Astrocyte (in vitro differentiated cells and primary cell): ENCODE measurements around the gene PRKCE. TPM values are rescaled to one million over a fixed set of nuclear protein-coding genes. Genes with fewer than 3 reads are reported as not detected.
A peak's percentile ranks its signal among the peaks of the same experiment; 100 is the strongest.

Source experiments
- DNase-seq: peaks from one replicate; pipeline ENCODE4 v3.0.0-alpha.2; 2010; ENCODE audit warnings: low read depth
- FAIRE-seq: peaks from 2 replicates; lab custom pipeline; 2011; peaks lifted over from hg19 to GRCh38; lab: Jason Lieb, UNC
- H2AFZ ChIP-seq: 2 replicates; pipeline ENCODE4 v1.6.0; 2012; ENCODE audit warnings: low read depth, low read length, inconsistent platforms
- H3K27ac ChIP-seq: 2 replicates; pipeline ENCODE4 v1.5.1; 2011; ENCODE audit warnings: low read depth, low read length, inconsistent platforms
- H3K27me3 ChIP-seq: 2 replicates; pipeline ENCODE4 v1.6.0; 2011; ENCODE audit warnings: low read length, inconsistent platforms; ENCODE audit not compliant: insufficient read depth
- H3K36me3 ChIP-seq: 2 replicates; pipeline ENCODE4 v1.5.1; 2011; ENCODE audit warnings: low read length, inconsistent platforms; ENCODE audit not compliant: insufficient read depth
- H3K4me1 ChIP-seq: 2 replicates; pipeline ENCODE4 v1.5.1; 2011; ENCODE audit warnings: low read length, inconsistent platforms; ENCODE audit not compliant: insufficient read depth
- H3K4me2 ChIP-seq: 2 replicates; pipeline ENCODE4 v1.6.0; 2012; ENCODE audit warnings: low read length, inconsistent platforms
- H3K4me3 ChIP-seq: 2 replicates; pipeline ENCODE4 v1.5.1; 2011; ENCODE audit warnings: low read depth, mild to moderate bottlenecking, low read length, inconsistent platforms; ENCODE audit not compliant: insufficient read depth
- H3K79me2 ChIP-seq: 2 replicates; pipeline ENCODE4 v1.6.0; 2012; ENCODE audit warnings: mild to moderate bottlenecking, low read length, inconsistent platforms; ENCODE audit not compliant: insufficient read depth
- H3K9ac ChIP-seq: 2 replicates; pipeline ENCODE4 v1.6.0; 2012; ENCODE audit warnings: mild to moderate bottlenecking, low read length, inconsistent platforms
- H3K9me3 ChIP-seq: 2 replicates; pipeline ENCODE4 v1.5.1; 2012; ENCODE audit warnings: low read depth, mild to moderate bottlenecking, low read length, inconsistent platforms; ENCODE audit not compliant: insufficient read depth
- H4K20me1 ChIP-seq: 2 replicates; pipeline ENCODE4 v1.6.0; 2012; ENCODE audit warnings: low read length, inconsistent platforms; ENCODE audit not compliant: insufficient read depth
- H3K27ac Mint-ChIP-seq: one replicate; pipeline ENCODE4 v1.8.0; 2021; ENCODE audit warnings: mild to moderate bottlenecking, mixed read lengths; ENCODE audit not compliant: unreplicated experiment
- H3K27me3 Mint-ChIP-seq: one replicate; pipeline ENCODE4 v1.8.0; 2021; ENCODE audit warnings: low read depth, mixed read lengths; ENCODE audit not compliant: unreplicated experiment
- H3K36me3 Mint-ChIP-seq: one replicate; pipeline ENCODE4 v1.8.0; 2021; ENCODE audit warnings: low read depth, mixed read lengths; ENCODE audit not compliant: unreplicated experiment
- H3K4me1 Mint-ChIP-seq: one replicate; pipeline ENCODE4 v1.8.0; 2021; ENCODE audit warnings: low read depth, mixed read lengths; ENCODE audit not compliant: unreplicated experiment
- H3K4me3 Mint-ChIP-seq: one replicate; pipeline ENCODE4 v1.8.0; 2021; ENCODE audit warnings: mild to moderate bottlenecking, moderate library complexity, mixed read lengths; ENCODE audit not compliant: unreplicated experiment
- H3K9me3 Mint-ChIP-seq: one replicate; pipeline ENCODE4 v1.8.0; 2021; ENCODE audit warnings: mild to moderate bottlenecking, mixed read lengths; ENCODE audit not compliant: unreplicated experiment
- EZH2 ChIP-seq: IDR thresholded peaks from 2 replicates; pipeline ENCODE4 v1.6.1; 2012; ENCODE audit warnings: mild to moderate bottlenecking, low read length, inconsistent platforms; ENCODE audit not compliant: insufficient read depth
- total RNA-seq: library from RNA; stranded (reverse); gene quantifications from 2 replicates; pipeline ENCODE4 v1.2.1, GENCODE V29; 2021
- TF ChIP-seq, protein P1 (sequence below): IDR thresholded peaks from 2 replicates; pipeline ENCODE4 v1.5.1; 2011; ENCODE audit warnings: low read depth, mild to moderate bottlenecking, inconsistent platforms, low read length, moderate library complexity; ENCODE audit not compliant: insufficient read depth

The PRKCE gene
- total RNA-seq, 1 donor from 2014 or later = 12.8 TPM

DNA sequence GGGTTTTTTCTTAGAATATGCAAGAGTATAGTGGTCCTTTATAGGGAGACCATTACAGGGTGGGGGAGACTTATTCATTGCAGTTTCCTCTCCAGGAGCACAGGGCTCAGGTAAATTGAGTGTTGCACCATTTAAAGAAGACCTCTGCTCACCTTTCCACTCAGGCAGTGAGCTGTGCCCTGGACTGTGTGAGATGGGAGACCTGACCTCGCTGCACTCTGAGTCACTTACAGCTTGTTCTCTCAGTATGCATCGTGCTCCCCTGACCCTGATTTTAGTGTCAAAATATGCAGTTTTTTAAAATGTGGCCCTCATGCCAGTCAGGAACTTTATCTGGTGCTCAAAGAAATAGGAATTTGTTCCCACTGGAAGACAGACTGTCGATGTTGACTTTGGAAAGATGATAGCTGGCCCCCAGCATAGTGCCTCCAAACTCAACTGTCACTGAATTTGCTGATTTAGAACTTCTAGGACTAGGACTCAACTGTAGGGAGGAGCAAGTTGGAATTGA, 499.0 kb downstream of the PRKCE start:
- FAIRE-seq (no peak), DNase-seq (no peak)
- Histone ChIP-seq H4K20me1 (no peaks in the 10 kb centered on the region), H3K36me3 (no peaks in the 10 kb centered on the region), H3K4me2 (peak overlapping the region; percentile 48), H3K4me1 (peaks cover 7% of the 10 kb centered on the region), H3K79me2 (no peaks in the 10 kb centered on the region), H3K9me3 (no peaks in the 10 kb centered on the region), H2AFZ (no peak overlapping the region), H3K27me3 (no peaks in the 10 kb centered on the region), H3K4me3 (no peak overlapping the region), H3K9ac (no peak overlapping the region), H3K27ac (no peak overlapping the region)
- no peak for TF ChIP-seq EZH2
- TF ChIP-seq, protein P1, sequence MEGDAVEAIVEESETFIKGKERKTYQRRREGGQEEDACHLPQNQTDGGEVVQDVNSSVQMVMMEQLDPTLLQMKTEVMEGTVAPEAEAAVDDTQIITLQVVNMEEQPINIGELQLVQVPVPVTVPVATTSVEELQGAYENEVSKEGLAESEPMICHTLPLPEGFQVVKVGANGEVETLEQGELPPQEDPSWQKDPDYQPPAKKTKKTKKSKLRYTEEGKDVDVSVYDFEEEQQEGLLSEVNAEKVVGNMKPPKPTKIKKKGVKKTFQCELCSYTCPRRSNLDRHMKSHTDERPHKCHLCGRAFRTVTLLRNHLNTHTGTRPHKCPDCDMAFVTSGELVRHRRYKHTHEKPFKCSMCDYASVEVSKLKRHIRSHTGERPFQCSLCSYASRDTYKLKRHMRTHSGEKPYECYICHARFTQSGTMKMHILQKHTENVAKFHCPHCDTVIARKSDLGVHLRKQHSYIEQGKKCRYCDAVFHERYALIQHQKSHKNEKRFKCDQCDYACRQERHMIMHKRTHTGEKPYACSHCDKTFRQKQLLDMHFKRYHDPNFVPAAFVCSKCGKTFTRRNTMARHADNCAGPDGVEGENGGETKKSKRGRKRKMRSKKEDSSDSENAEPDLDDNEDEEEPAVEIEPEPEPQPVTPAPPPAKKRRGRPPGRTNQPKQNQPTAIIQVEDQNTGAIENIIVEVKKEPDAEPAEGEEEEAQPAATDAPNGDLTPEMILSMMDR = no peak
- peaks cover 22% of the 10 kb centered on the region for H3K36me3 Mint-ChIP-seq
- H3K27me3 Mint-ChIP-seq = peaks cover 6% of the 10 kb centered on the region
- H3K27ac Mint-ChIP-seq = peak overlapping the region; percentile 89
- H3K4me1 Mint-ChIP-seq = peaks cover 21% of the 10 kb centered on the region
- no peak overlapping the region for H3K4me3 Mint-ChIP-seq
- peaks cover 3% of the 10 kb centered on the region for H3K9me3 Mint-ChIP-seq

DNA sequence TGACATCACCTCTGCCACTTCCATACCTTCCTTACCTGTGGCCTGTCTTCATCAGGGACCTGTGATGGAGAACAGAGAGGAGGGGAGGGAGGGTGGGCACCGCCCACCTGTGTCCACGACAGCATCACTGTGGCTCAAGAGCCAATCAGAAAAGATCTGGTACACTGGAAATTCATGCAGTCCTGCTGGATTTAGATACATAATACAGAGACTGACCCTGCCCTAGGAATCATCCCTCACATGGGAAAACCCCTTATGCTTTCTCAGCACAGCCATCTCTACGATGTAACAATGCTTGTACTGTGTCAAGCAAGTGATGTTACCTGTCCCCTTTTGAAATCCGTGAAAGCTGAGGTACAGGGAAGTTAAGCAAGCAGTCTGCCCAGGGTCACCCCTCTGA, 500.1 kb downstream of the PRKCE start:
- Histone ChIP-seq H2AFZ (no peak overlapping the region), H3K27ac (peak overlapping the region; percentile 44)
- peaks cover 7% of the 10 kb centered on the region for H3K27me3 Mint-ChIP-seq

More for the DNA sequence above, 500.1 kb downstream of the PRKCE start:
- FAIRE-seq = no peak
- H3K79me2 ChIP-seq = no peaks in the 10 kb centered on the region
- H3K4me3 Mint-ChIP-seq = no peak overlapping the region
- no peaks in the 10 kb centered on the region for H3K36me3 ChIP-seq
- H3K4me3 ChIP-seq = no peak overlapping the region
- no peak overlapping the region for H3K9ac ChIP-seq
- H3K4me1 ChIP-seq = peaks cover 7% of the 10 kb centered on the region
- no peaks in the 10 kb centered on the region for H3K27me3 ChIP-seq
- TF ChIP-seq, protein P1 = no peak
- no peak for TF ChIP-seq EZH2
- peak overlapping the region; percentile 48 for H3K4me2 ChIP-seq
- no peak for DNase-seq
- H3K4me1 Mint-ChIP-seq = peaks cover 17% of the 10 kb centered on the region
- peaks cover 3% of the 10 kb centered on the region for H3K9me3 Mint-ChIP-seq
- peaks cover 19% of the 10 kb centered on the region for H3K36me3 Mint-ChIP-seq
- H3K27ac Mint-ChIP-seq = no peak overlapping the region
- H4K20me1 ChIP-seq = no peaks in the 10 kb centered on the region
- no peaks in the 10 kb centered on the region for H3K9me3 ChIP-seq
